Measurements from ENCODE around the gene UQCC3. TPM values are rescaled to one million over a fixed set of nuclear protein-coding genes. Genes with fewer than 3 reads are reported as not detected.
A peak's percentile ranks its signal among the peaks of the same experiment; 100 is the strongest.

The UQCC3 gene
- total and polyA plus RNA-seq, 7 donors, result 4.9 to 19.8 (median 9.7) TPM

DNA sequence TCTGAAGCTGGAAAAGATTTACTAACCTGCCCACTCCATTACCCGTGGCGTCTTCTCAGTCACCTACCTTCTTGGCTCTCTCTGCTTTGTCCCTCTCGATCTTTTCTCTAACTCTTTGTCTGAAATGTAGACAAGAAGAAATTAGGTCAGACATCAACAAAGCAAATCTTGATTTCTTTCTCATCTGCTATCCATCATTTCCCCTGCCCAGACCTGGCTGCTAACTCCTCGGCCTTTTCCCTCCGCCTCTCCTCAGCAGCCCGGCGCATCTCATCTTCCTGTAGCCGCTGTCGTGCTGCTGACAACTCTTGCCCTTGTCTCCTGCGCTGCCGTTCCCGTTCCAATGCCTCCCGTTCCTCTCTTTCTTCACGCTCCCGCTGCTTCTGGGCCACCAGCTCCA is 6.2 kb downstream of the UQCC3 start:
- Histone ChIP-seq H3K27ac (peak overlapping the region; percentile 86 to 93 (median 92)), H3K9me3 (no peaks in the 10 kb centered on the region), H3K36me3 (peaks cover 0 to 38% (median 10%) of the 10 kb centered on the region in 4 donors), H3K4me3 (peak overlapping the region in 3 of 4 donors; percentile 74 to 99 (median 97)), H3K4me1 (peaks cover 0 to 40% (median 29%) of the 10 kb centered on the region in 4 donors), H3K27me3 (no peaks in the 10 kb centered on the region)
- no peak for DNase-seq
- WGBS, 2 donors, result 84 to 88% methylated on average over 15 of the region's 15 CpGs
- intact Hi-C loops (cut with DNase I), result no loop called here
- TF ChIP-seq, protein P1, sequence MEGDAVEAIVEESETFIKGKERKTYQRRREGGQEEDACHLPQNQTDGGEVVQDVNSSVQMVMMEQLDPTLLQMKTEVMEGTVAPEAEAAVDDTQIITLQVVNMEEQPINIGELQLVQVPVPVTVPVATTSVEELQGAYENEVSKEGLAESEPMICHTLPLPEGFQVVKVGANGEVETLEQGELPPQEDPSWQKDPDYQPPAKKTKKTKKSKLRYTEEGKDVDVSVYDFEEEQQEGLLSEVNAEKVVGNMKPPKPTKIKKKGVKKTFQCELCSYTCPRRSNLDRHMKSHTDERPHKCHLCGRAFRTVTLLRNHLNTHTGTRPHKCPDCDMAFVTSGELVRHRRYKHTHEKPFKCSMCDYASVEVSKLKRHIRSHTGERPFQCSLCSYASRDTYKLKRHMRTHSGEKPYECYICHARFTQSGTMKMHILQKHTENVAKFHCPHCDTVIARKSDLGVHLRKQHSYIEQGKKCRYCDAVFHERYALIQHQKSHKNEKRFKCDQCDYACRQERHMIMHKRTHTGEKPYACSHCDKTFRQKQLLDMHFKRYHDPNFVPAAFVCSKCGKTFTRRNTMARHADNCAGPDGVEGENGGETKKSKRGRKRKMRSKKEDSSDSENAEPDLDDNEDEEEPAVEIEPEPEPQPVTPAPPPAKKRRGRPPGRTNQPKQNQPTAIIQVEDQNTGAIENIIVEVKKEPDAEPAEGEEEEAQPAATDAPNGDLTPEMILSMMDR (IDR thresholded peaks at IDR 0.05), result no peak
- TF ChIP-seq POLR2AphosphoS5 (IDR thresholded peaks at IDR 0.05) (no peak), POLR2A (IDR thresholded peaks at IDR 0.05) (no peak), EP300 (IDR thresholded peaks at IDR 0.05) (no peak)

DNA sequence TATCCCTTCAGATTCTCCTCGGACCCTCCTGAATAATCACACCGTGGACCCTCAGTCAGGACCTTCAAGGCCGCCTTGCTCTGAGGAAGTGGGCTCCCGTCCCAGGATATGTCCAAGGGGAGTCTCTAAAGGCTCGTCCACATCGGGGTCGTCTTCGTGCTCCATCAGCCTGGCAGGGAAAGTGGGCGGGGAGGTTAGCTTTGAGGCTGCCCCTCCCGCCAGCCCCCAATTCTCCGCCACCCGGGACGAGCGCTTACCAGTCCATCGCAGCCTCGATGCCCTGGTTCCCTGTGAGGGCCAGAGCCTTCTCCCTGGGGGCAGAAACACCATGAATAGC is 6.9 kb downstream of the UQCC3 start:
- peak overlapping the region; percentile 86 to 93 (median 92) for H3K27ac ChIP-seq
- TF ChIP-seq EP300 (IDR thresholded peaks at IDR 0.05) (no peak), POLR2AphosphoS5 (IDR thresholded peaks at IDR 0.05) (no peak), POLR2A (IDR thresholded peaks at IDR 0.05) (no peak)
- TF ChIP-seq, protein P1 (IDR thresholded peaks at IDR 0.05), result no peak
- no peaks in the 10 kb centered on the region for H3K9me3 ChIP-seq
- intact Hi-C loops (cut with DNase I), result no loop called here
- peak; percentile 64 for DNase-seq
- H3K27me3 ChIP-seq, result no peaks in the 10 kb centered on the region
- peak overlapping the region; percentile 74 to 99 (median 96) for H3K4me3 ChIP-seq
- H3K36me3 ChIP-seq, result peaks cover 0 to 38% (median 10%) of the 10 kb centered on the region in 4 donors
- WGBS, 2 donors, result 3 to 4% methylated on average over 16 of the region's 16 CpGs
- H3K4me1 ChIP-seq, result peaks cover 0 to 33% (median 22%) of the 10 kb centered on the region in 4 donors

DNA sequence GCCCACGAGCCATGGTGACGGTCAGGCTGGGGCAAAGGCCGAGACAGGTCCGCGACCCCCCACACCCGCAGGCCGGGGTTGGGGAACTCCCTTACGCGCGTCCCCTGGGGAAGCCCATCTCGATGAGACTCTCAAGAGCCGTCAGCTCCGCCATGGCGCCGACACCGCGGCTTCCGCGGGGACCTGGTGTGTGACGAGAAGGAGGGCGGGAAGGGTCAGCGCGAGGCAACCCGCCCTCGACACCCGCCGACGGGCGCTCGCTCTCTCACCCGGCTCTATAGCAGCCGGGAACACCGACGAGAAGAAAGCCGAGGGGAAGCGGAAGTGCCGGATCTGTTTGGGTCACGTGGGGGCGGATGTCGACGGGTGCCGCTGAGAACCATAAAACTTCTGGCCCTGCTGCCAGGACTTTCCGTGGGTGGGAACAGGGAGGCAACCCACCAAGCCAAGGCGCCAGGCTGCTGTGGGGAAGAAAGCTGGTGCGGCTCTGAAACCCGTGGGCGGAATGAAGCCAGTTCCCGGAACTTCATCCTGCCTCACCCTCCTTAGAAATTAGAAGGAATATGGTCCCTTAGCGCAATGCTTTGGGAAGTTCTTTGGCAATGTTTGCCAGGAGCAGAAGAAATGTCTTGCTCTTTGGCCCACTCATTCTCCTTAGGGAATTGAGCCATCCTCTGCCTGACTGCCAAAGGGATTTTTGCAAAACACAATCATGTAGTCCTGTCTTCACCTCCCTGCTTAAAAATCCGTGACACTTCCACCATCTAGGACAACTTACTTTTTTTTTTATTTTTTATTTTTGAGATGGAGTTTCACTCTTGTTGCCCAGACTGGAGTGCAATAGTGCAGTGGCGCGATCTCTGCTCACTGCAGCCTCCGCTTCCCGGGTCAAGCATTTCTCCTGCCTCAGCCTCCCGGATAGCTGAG is 7.6 kb downstream of the UQCC3 start, which contains the start of gene UBXN1:
TSS of gene UBXN1 (minus strand) at position 304 of the 927 bp plus-strand sequence. CDS start at position 154, 150 bp downstream.
- 7 to 9% methylated on average over 55 of the region's 55 CpGs for WGBS, 2 donors
- Histone ChIP-seq H3K4me1 (peaks cover 0 to 33% (median 21%) of the 10 kb centered on the region in 4 donors), H3K4me3 (peak within 1 kb of the TSS; percentile 74 to 99 (median 96)), H3K36me3 (peaks cover 0 to 33% (median 10%) of the 10 kb centered on the region in 4 donors), H3K27me3 (no peaks in the 10 kb centered on the region), H3K27ac (peak within 1 kb of the TSS; percentile 86 to 93 (median 92)), H3K9me3 (no peaks in the 10 kb centered on the region)
- TF ChIP-seq, protein P1 (IDR thresholded peaks at IDR 0.05), result no peak
- TF ChIP-seq POLR2A (IDR thresholded peaks at IDR 0.05) (peak; percentile 45 to 74), EP300 (IDR thresholded peaks at IDR 0.05) (peak in 1 of 4 donors; percentile 38), POLR2AphosphoS5 (IDR thresholded peaks at IDR 0.05) (peak; percentile 76 to 91 (median 84))
- intact Hi-C loops (cut with DNase I), result no loop called here
- peak; percentile 96 for DNase-seq

DNA sequence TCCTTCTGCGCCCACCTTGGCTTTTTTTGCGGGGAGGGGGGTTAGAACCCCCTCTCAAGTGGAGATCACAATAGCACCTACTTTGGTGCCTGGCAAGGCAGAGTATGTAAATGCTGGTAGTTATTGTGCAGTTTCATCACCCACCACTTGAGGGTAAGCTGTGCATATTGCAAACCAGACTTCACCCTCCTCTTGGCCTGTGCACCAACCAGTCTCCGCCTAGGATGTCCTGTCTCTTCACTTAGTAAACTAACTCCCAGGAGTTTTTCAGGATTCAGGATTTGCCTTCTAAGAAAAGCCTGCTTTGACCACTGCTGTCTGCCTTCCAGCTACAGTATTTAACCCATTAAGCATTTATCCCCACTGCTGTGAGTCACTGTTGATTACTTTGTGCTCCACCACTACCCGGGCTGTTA is 9.4 kb downstream of the UQCC3 start:
- TF ChIP-seq, protein P1 (IDR thresholded peaks at IDR 0.05), result peak in 3 of 4 experiments; percentile 16 to 38 (median 32)
- TF ChIP-seq POLR2A (IDR thresholded peaks at IDR 0.05), result no peak
- no peaks in the 10 kb centered on the region for H3K9me3 ChIP-seq
- intact Hi-C loops (cut with DNase I), result no loop called here
- WGBS, 2 donors, result 41 to 57% methylated on average over 4 of the region's 4 CpGs
- DNase-seq, result peak; percentile 73
- H3K36me3 ChIP-seq, result peaks cover 0 to 21% (median 10%) of the 10 kb centered on the region in 4 donors
- H3K27me3 ChIP-seq, result no peaks in the 10 kb centered on the region
- no peak overlapping the region for H3K4me3 ChIP-seq
- H3K27ac ChIP-seq, result peak overlapping the region in 3 of 4 donors; percentile 86 to 93 (median 91)
- peaks cover 0 to 33% (median 21%) of the 10 kb centered on the region in 4 donors for H3K4me1 ChIP-seq

Data from sigmoid colon (tissue), 7 donors.